Activated effector memory CD4-positive, alpha-beta T cell treated with Interleukin-2 at 50 U/mL for 16 hours (primary cell): ENCODE results near the gene TCAP.
A peak's percentile ranks its signal among the peaks of the same experiment; 100 is the strongest.
"Not testable (repeated sequence)": the region's sequence is repeated elsewhere in the genome, so short reads cannot be mapped to it uniquely, and the experiment has no call there.

Source experiments
- DNase-seq: peaks from one replicate; pipeline ENCODE4 v3.0.0-alpha.2; 2020

Gene TCAP

GRCh38 chr17:39684369-39685192 lies 19.4 kb downstream of the TCAP start:
- no peak for DNase-seq

- no peak for DNase-seq
These were observed 22.0 kb downstream of the TCAP start for GRCh38 chr17:39687101-39687545.

DNA sequence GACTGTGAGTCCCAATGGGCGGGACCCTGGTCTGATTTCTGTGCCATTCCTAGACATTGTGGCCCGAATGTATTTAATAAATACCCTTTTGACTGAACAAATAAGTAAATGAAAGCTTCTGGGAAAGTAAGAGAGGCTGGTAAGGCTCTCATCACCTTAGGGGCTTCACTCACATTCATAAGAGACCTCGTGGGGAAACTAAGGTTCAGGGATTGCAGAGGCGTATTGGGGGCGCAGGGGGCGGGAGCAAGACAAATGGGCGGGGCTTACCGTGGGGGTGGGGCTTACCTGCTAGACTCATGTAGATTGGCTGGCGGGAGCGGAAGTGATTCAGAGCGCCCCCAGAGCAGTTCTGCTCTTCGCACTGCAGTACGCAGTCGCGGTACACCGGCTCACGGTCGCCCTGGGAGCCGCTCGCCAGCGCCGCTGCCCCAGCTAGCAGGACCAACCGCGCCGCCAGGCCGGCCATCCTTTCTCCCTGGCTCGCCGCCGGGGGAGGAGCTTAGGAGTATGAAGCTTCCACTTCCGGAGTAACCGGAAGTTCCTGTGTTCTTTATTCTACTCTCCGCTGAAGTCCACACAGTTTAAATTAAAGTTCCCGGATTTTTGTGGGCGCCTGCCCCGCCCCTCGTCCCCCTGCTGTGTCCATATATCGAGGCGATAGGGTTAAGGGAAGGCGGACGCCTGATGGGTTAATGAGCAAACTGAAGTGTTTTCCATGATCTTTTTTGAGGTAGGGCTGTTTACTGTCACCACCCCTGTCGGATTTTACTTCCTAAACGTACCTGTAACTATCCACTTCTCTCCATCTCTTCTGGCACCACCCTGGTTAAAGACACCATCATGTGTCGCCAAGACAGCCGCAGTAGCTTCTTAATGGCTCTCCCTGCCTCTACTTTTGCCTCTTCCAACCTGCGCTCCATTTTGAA lies 22.7 kb downstream of the TCAP start, which contains the start of gene PGAP3:
TSS of gene PGAP3 (minus strand) at position 512 of the 929 bp plus-strand sequence. CDS start at position 469, 43 bp downstream.
- peak; percentile 73 for DNase-seq

DNA sequence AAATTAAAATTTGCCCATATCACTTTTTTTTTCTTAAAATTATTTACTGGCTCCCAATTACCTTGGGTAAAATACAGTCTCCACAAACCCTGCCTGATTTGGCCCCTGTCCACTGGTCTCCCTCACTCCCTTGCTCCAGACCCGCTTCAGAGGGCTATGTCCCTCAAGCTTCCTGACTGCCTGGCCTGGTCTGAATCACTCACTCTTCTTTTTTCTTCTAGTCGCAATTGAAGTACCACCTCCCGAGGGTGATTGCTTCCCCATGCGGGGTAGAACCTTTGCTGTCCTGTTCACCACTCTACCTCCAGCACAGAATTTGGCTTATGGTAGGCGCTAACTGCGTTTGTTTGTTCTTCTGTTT lies 23.3 kb downstream of the TCAP start:
- DNase-seq = no peak

GRCh38 chr17:39688945-39689344 lies 23.8 kb downstream of the TCAP start:
- DNase-seq = no peak

DNA sequence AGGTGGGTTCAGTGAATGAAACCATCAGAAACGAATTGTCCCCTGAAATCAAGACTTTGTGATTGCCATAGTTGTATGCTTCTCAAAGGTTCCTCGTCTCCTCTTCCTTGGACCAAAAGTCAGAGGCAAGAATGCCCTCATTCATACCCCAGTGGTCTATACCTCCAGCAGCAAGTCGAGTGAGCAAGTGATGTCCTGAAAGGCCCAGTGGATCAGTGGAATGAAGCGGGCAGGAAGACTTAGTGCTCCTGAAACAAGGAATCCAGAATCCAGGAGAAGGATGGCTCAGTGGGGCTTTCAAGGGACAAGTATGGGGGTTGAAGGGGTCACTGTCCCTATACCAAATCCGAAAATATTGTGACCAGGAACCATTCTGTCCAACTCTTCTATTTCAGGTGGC lies 29.4 kb downstream of the TCAP start:
- DNase-seq = no peak

DNA sequence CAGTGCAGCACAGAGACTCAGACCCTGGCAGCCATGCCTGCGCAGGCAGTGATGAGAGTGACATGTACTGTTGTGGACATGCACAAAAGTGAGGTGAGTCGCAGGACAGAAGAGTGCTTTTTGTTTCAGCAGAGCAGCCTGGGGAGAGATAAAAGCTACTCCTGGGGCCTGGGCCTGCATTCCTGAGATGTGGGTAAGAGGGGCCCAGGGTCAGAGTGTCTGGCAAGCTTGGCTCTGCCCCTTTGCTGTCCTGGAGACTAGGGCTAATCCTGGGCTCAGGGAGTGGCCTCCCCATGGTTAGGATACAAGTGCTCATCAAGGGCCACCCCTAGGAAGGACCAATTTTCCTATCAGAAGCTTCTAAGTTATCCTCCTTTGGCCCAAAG lies 29.9 kb downstream of the TCAP start:
- DNase-seq = no peak

DNA sequence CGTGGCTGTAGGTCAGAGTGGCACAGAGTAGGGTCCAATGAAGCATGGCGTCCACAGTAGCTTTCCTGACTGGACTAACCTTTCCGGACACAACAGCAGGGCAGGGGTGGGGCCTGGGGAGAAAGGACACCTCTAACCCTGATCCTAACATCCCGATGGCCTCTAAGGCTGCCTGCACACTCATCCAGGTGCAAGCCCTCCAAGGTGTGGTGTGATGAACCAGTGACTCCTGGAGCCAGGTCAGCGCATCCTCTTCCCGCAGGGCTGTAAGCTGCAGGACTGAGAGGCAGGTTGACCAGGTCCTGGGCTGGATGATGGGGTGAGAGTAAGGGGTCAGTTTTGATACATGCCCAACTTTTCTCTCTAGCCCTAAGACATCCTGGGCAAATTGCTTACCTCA lies 31.6 kb downstream of the TCAP start:
- DNase-seq = no peak

- DNase-seq = no peak
These were observed 32.8 kb downstream of the TCAP start for GRCh38 chr17:39697961-39698360.

DNA sequence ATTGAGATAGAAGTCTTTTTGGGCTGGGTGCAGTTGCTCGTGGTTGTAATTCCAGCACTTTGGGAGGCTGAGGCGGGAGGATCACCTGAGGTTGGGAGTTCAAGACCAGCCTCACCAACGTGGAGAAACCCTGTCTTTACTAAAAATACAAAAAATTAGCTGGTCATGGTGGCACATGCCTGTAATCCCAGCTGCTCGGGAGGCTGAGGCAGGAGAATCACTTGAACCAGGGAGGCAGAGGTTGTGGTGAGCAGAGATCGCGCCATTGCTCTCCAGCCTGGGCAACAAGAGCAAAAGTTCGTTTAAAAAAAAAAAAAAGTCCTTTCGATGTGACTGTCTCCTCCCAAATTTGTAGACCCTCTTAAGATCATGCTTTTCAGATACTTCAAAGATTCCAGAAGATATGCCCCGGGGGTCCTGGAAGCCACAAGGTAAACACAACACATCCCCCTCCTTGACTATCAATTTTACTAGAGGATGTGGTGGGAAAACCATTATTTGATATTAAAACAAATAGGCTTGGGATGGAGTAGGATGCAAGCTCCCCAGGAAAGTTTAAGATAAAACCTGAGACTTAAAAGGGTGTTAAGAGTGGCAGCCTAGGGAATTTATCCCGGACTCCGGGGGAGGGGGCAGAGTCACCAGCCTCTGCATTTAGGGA lies 34.1 kb downstream of the TCAP start:
- DNase-seq = not testable (repeated sequence)

DNA sequence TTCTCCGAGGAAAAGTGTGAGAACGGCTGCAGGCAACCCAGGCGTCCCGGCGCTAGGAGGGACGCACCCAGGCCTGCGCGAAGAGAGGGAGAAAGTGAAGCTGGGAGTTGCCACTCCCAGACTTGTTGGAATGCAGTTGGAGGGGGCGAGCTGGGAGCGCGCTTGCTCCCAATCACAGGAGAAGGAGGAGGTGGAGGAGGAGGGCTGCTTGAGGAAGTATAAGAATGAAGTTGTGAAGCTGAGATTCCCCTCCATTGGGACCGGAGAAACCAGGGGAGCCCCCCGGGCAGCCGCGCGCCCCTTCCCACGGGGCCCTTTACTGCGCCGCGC lies 34.6 kb downstream of the TCAP start, which contains the start of gene ERBB2:
TSS of gene ERBB2 (plus strand) at position 247 of the 330 bp plus-strand sequence. CDS start 175 bp downstream, outside the sequence.
- no peak for DNase-seq

DNA sequence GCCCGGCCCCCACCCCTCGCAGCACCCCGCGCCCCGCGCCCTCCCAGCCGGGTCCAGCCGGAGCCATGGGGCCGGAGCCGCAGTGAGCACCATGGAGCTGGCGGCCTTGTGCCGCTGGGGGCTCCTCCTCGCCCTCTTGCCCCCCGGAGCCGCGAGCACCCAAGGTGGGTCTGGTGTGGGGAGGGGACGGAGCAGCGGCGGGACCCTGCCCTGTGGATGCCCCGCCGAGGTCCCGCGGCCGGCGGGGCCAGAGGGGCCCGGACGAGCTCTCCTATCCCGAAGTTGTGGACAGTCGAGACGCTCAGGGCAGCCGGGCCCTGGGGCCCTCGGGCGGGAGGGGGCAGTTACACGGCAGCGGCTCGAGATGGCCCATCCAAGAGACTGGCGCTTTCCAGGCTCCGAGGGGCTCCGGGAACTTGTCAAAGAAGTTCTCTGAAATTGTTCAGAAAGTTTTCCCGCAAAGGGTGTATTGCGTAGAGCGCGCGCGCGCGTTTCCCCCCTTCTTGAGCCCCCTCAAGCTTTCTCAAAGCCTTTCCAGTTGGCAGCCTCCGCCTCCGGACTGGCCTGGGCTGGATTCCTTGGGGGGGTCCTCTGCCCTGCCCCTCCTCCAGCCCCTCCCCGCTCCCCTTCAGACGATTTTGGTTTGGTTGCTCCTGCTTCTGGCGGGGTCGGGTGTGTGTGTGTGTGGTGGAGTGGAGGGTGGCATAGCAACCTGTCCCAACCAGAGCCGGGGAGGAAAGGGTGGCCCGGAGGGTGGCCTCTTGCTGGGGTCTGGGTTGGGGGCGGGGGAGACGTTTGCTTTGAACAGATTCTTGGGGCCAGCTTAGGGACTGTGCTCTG lies 35.2 kb downstream of the TCAP start:
- no peak for DNase-seq

GRCh38 chr17:39701012-39701783 lies 36.0 kb downstream of the TCAP start:
- no peak for DNase-seq

- no peak for DNase-seq
These were observed 36.8 kb downstream of the TCAP start for GRCh38 chr17:39701784-39702422.

GRCh38 chr17:39702901-39703893 lies 38.0 kb downstream of the TCAP start:
- DNase-seq = no peak

DNA sequence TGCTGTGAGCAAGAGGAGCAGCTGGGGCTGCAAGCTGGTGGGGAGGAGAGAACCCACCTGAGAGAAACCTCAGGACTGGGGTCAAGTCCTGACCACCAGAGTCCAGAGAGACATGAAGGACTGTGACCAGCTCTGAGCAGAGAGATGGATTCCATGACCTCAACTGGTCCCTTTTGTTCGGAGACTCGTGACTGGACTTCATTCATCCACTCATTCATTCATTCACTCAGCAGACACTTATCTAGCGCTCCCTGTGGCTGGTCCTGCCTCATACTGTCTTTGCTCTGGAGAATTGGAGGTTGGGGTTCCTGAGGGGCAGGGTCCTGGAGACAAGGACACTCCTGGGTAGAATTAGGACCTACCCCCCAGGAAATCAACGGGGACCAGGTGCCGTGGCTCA lies 38.8 kb downstream of the TCAP start:
- DNase-seq = no peak

GRCh38 chr17:39704821-39705551 lies 39.8 kb downstream of the TCAP start:
- no peak for DNase-seq

DNA sequence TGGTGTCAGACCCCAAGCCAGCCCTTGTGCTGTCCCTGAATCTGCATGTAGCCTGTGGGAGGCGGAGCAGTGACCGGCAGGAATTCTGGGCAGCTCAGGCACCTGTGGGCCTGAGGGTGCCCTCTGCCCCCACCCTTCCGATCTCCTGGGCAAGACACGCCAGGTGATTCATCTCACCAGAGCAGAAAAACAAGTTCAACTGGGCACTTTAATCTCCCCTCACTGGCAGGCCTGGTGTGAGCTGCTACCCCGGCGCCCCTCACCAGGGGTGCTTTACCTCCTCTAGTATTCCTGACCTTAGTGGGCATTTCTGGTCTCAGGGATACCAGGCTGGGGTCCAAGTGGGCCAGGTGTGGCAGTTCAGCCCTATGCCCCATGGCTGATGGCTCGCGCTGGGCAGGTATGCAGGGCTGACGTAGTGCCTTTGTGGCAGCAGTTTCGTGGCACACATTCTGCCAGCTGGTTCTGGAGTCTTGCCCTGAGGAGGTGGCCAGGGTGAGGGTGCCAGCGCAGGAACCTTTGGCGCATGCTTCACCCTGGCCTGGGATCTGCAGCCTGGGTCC lies 40.7 kb downstream of the TCAP start:
- no peak for DNase-seq

DNA sequence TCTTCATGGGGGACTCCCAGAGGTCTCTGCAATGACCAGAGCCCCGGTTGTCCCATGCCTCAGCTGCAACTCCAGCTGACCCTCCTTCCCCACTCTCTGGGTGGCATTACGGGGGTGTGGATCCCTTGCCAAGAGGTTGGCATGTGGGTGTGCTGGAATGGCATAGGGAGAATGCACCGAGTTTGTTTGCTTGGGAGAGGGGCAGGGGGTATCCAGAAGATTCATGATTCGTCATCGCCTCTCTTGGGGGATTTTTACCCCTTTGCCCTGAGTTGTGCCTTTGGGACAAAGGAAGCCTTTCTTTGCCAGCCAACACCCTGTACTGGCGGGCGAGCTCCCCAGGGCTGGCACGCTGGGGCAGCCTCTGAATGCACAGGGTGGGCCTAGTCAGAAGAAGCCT lies 41.2 kb downstream of the TCAP start:
- DNase-seq = no peak
